KBM-7 (cell line): ENCODE data around the gene MRAS.
"Not testable (repeated sequence)": the region's sequence is repeated elsewhere in the genome, so short reads cannot be mapped to it uniquely, and the experiment has no call there.

Experiments
- DNase-seq: peaks from one replicate; pipeline ENCODE4 v3.0.0-alpha.2; 2015
- in situ Hi-C: fragments of 300-500 bp; cut with MboI; formaldehyde crosslinking; loops from 2 replicates; pipeline ENCODE4 v1.14.3; 2020; ENCODE audit warnings: low sequenced_read_pairs, low pct_unique_long_range_greater_than_20kb, mixed read lengths

MRAS gene

GRCh38 chr3:138452436-138452835, 104.1 kb downstream of the MRAS start:
- no peak for DNase-seq
- in situ Hi-C loops, result loop anchor here (25.0 kb wide), 1 partner anchor 485 kb away; the partner anchor contains the start of genes FOXL2 and FOXL2NB

GRCh38 chr3:138453940-138454339, 105.6 kb downstream of the MRAS start:
- in situ Hi-C loops, result loop anchor here (25.0 kb wide), 1 partner anchor 483 kb away; the partner anchor contains the start of genes FOXL2 and FOXL2NB
- DNase-seq, result not testable (repeated sequence)
